Fibroblast of upper back skin (primary cell): ENCODE data around the gene HIPK3.

Experiments
- DNase-seq: peaks from one replicate; pipeline ENCODE4 v3.0.0-alpha.2; 2013

The HIPK3 gene

DNA sequence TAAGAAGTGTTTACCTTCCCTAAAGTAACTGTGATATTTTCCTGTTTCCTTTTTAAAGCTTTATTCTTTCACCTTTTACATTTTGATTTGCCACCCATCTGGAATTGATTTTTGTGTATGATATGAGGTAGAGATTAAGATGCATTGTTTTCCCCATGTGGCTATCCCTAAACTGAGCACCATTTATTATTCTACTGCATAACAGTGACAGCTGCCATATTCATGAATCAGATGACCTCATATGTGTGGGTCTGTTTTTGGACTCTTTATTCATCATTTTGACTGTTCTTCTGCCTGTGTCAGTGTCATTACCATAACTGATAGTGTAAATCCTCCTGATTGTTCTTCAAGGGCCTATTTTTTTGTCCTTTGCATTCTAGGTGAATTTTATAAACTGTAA lies 50.8 kb downstream of the HIPK3 start:
- peak; percentile 54 for DNase-seq

DNA sequence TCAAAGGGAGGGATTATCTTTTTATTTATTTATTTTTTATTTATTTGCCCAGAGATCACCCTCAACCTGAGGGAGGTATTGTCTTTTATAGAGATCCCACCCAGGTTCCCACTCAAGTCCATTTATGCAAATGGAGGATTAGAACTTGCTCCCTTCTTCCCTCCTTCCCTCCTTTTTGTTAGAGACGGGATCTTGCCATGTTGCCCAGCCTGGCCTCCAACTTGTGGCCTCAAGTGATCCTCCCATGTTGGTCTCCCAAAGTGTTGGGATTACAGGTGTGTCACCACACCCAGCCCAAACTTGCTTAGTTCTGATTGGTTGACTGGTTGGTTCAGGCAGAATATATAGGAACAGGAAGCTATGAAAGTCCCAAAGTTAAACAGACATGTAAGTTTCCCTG lies 51.9 kb downstream of the HIPK3 start:
- DNase-seq: no peak

GRCh38 chr11:33310720-33311500 lies 53.7 kb downstream of the HIPK3 start:
- DNase-seq: peak; percentile 46

GRCh38 chr11:33311680-33312079 lies 54.5 kb downstream of the HIPK3 start:
- no peak for DNase-seq

- DNase-seq: no peak
These were observed 58.6 kb downstream of the HIPK3 start for GRCh38 chr11:33315822-33316221.

- peak; percentile 38 for DNase-seq
These were observed 60.5 kb downstream of the HIPK3 start for GRCh38 chr11:33317662-33318061.

DNA sequence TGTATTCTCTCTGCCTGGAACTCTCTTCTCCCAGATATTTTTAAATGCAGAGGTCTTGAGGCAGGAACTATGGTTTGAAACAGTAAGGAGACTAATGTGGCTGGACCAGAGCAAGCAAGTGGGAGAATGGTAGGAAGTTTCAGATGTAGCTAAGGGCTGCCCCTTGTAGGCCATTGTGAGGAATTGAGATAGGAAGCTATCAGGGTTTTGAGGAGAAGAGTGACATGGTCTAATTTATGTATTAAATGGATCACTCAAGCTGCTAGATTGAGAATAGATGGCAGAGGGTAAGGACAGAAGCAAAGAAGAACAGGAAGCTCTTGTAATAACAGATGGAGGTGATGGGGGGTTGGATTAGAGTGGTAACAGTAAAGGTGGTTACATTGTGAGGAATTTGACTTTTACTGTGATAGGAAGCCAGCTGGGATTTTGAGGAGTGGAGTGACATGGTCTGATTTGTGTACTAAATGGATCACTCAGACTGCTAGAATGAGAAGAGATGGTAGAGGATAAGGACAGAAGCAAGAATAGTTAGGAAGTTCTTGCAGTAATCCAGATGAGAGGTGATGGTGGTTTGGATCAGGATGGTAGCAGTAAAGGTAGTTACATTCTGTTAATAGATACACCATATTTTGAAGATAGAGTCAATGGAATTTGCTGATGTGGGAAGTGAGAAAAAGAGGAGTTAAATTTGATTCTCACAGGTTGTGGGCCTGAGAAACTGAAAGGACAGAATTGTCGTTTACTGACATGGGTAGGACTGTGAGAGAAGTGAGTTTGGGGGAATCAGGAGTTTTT lies 63.0 kb downstream of the HIPK3 start:
- DNase-seq: no peak

GRCh38 chr11:33320814-33321330 lies 63.7 kb downstream of the HIPK3 start:
- DNase-seq: no peak

DNA sequence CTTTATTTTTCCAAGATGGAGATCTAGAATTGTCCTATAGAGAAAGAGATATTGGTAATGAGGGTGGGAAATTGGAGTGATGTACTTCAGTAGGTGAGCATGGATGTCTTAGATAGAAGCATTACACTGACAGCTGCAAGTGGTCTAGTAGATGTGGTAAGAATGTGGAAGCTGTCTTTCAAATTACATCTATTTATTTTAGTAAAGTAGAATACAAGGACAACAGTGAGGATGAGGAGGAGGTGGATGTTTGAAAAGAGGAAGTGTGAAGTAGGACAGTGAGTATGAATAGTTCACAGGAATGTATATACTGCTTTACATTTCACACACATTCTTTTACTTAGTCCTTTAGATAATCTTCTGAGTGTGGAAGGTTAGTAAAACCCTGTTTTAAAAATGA lies 64.2 kb downstream of the HIPK3 start:
- no peak for DNase-seq

DNA sequence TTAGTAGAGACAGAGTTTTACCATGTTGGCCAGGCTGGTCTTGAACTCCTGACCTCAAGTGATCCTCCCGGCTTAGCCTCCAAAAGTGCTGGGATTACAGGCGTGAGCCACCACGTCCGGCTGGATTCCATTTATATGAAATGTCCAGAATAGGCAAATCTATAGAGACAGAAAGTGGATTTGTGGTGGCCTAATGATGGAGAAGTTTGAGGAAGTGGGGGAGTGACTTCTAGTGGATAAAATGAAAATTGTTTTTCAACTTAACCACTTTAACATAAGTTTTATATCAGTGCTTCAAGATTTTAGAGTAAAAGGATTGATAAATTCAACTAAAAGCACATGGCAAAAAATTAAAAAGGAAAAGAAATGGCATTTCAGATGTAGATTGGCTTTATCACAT lies 66.2 kb downstream of the HIPK3 start:
- peak; percentile 5 for DNase-seq

DNA sequence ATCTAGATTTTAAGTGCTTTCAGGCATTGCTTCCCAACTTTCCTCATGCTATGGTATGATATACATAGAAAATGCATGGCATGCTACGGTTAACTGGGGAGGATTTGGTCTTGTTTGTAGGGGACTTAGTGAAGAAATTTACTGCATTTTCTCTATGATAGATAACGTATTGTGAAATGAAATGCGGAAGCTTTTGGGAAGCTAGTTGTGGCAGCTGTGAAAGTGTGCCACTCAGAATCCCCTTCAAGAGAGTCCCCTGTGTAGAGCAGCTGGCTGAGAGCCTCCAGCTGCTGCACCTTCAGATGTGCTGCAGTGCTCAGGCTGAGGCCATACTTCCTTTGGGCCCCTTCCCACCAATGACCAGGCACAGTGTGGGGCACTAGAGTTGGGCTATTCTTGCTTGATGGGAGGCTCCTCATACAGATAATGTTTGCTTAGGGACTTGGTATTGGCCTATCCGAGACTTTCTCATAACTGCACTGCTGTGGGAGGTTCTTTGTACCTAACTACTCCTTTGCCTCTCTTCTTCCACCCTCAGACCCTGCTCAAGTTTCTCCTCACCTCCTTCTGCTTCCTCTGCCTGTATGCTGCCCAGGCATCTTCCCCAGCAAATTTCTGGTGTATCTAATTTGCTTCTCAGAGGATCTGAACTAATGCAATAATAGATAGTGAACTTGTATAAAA lies 67.3 kb downstream of the HIPK3 start:
- DNase-seq: no peak

DNA sequence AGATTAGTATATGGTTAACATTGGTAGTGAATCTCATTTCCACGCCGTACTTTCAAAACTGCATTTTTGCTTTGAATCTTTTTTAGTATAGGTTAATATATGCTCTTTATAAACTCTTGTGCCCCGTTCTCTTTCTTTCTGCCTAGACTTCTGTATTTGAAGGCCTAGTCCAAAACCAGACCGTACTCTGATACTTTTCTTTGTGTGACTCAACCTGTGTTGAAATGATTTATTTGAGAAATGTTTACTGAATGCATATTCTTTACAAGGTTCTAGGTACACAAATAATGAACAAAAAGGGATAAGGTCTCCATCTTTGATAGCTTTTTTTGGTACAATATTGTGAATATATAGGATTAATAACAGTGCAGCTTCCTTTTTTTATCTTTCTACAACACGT lies 68.3 kb downstream of the HIPK3 start:
- DNase-seq: no peak

DNA sequence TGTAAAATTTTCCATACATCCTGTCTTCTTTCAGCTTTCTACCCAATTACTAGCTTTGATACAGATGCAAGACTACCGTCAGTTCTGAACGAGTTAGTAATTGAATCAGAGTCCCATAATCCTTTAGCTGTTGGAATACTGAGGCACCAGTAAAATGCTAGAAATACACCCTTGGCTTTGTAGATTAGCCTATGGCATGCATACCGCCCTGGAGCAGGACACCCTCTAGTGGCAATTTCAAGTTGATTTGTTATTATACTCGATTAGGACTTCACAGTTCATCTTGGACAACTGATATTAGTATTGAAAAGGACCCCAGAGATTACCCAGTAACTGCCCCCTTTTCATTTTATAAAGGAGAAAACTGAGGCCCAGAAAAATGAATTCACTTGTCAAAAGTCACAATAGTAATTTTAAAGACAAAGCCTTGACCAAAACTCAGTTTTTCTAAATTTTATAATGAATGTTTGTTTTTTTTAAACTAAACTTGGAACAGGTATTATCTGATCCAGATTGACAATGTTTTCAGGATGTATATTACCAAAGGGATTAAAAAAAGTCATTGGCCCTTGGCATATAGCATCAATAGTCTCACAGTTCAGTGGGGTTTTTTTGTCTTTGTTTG lies 72.6 kb downstream of the HIPK3 start:
- DNase-seq: peak; percentile 66

GRCh38 chr11:33333816-33334215 lies 76.6 kb downstream of the HIPK3 start:
- DNase-seq: no peak

DNA sequence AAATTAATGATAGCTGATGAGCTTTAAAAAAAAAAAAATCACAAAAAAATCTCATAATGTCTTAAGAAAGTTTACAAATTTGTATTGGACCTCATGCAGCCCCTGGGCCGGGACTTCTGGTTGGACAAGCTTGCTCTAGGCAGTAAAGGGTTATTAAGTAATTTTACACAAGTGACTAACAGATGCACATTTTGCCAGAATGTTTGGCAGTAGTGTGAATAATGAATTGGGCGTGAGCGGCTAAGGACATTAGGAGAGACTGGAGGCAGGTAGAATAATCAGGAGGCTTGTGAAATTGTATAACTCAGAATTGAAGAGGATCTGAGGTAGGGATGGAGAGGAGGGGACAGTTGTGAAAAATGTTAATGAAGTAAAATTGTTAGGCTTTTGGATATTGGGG lies 77.4 kb downstream of the HIPK3 start:
- DNase-seq: no peak

GRCh38 chr11:33339247-33339646 lies 82.1 kb downstream of the HIPK3 start:
- no peak for DNase-seq

DNA sequence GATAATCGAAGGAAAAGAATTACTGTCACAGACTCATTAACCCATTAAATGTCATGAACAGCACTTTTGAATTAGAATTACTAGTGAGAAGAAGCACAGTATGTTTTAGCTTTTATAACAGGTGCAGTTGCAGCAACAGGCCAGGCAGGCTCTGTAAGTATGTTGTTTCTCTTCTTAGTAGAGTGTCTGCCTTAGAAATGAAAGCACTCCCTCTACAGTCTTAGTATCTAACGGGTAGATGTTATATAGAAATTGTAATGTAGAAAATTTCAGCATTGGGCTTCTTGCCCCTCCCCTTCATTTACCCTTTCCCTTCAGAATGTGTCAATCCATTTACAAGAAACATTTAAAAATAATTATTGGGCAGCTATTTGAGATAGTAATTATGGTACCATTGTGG lies 87.4 kb downstream of the HIPK3 start:
- no peak for DNase-seq

DNA sequence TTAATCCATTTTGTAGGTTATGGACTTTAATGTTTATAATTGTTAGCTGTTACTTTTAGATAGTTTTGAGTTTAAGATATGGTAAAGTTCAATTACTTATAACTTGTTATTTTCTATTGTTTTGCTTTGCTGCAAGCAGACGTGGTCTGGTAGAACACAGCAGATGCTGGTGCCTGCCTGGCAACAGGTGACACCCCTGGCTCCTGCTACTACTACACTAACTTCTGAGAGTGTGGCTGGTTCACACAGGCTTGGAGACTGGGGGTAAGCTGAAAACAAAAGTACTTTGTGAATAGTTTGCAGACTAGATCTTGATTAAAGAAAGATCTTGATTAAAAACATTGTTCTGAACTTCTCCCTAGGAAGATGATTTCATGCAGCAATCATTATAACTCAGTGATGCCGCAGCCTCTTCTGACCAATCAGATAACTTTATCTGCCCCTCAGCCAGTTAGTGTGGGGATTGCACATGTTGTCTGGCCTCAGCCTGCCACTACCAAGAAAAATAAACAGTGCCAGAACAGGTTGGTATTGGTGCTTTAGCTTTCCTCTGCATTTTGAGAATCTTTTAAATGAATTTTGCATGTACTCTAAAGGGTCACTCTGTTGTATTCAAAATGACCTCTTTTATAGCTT lies 90.4 kb downstream of the HIPK3 start:
- no peak for DNase-seq

GRCh38 chr11:33350287-33350686 lies 93.1 kb downstream of the HIPK3 start:
- no peak for DNase-seq

DNA sequence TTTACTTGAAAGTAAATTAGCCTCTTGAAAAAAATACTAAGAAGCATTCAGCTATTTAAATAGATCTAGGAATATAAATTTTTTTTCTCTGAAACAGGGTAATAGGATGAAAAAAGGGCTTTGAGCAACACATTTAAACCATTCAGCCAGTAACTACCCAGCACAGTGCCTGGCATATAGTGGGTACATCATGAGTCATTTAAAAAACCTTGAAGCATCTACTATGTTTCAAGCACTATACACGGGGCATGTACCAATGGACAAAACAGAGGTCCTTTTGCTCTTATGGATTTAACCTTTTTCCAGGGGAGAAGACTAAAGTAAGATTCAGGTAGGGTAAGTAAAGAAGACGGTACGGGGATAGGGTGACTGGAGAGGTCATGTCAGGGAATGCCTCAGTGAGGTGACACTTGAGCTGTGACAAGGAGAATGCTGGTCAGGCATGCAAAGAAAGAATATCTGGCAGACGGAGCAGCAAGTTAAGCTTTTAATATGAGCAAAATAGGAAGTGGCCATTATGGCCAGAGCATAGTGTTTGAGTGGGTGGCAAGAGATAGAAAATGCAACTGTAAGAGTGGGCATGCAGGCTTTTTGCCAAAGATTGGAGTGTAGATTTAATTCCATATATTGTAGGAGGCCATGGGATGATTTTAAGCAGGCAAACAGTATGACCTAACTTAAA lies 101.1 kb downstream of the HIPK3 start:
- DNase-seq: no peak

- no peak for DNase-seq
These were observed 103.5 kb downstream of the HIPK3 start for GRCh38 chr11:33360642-33361041.
